HCT116 (cell line): Measurements from ENCODE around the gene ZCCHC10. TPM values are rescaled to one million over a fixed set of nuclear protein-coding genes. Genes with fewer than 3 reads are reported as not detected.

Experiments
- total RNA-seq: library from RNA; stranded (reverse); gene quantifications from one replicate; pipeline ENCODE4 v1.2.1, GENCODE V29; 2021; ENCODE audit not compliant: unreplicated experiment

ZCCHC10 gene
- total RNA-seq, 1 experiment from 2014 or later = 19.2 TPM

Other genes with a start within 250 kb of the ZCCHC10 start
- gene SEPTIN8, start 249.3 kb downstream of the ZCCHC10 start, total RNA-seq = 34.6 TPM
- 0.39 TPM for gene SOWAHA, start 213.2 kb downstream of the ZCCHC10 start, total RNA-seq
- 9.5 TPM for gene SHROOM1, start 195.9 kb downstream of the ZCCHC10 start, total RNA-seq
- gene GDF9, start 160.1 kb downstream of the ZCCHC10 start, total RNA-seq = 0.49 TPM
- gene UQCRQ, start 159.9 kb downstream of the ZCCHC10 start, total RNA-seq = 528 TPM
- gene LEAP2, start 152.9 kb downstream of the ZCCHC10 start, total RNA-seq = 1.2 TPM
- 38.6 TPM for gene AFF4, start 62.9 kb downstream of the ZCCHC10 start, total RNA-seq
- 212 TPM for gene HSPA4, start 25.5 kb upstream of the ZCCHC10 start, total RNA-seq